ENCODE measurements around the gene TCEAL3. TPM values are rescaled to one million over a fixed set of nuclear protein-coding genes. Genes with fewer than 3 reads are reported as not detected.
"Not testable (repeated sequence)": the region's sequence is repeated elsewhere in the genome, so short reads cannot be mapped to it uniquely, and the experiment has no call there.

Gene TCEAL3
- total RNA-seq, 5 donors from 2014 or later (not counting 1 experiment from before 2014, with no cell fraction given), result 4.3 to 6.8 (median 5.8) TPM

DNA sequence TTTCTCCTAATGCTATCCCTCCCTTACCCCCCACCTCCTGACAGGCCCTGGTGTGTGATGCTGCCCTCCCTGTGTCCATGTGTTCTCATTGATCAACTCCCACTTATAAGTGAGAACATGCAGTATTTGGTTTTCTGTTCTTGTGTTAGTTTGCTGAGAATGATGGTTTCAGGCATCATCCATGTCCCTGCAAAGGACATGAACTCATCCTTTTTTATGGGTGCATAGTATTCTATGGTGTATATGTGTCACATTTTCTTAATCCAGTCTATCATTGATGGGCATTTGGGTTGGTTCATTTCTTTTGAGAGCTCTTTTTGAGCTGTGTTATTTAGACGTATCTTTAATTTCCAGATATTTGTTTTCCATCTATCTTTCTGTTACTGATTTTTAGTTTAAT lies 15.5 kb upstream of the TCEAL3 start:
- H3K27ac Mint-ChIP-seq; POLR2A ChIA-PET; H3K27me3 ChIP-seq (replicated peaks in 1 of 2; ENCODE audit: control insufficient read depth in 2 of 2, extremely low read depth in 1 of 2, insufficient read depth in 2 of 2, low read length in 1 of 2); H3K4me1 Mint-ChIP-seq; DNase-seq; H3K36me3 ChIP-seq (ENCODE audit: control insufficient read depth in 2 of 2, extremely low read depth in 1 of 2, insufficient read depth in 1 of 2, low read length in 1 of 2); ATAC-seq (replicated peaks in 1 of 4); H3K9me3 Mint-ChIP-seq; H3K36me3 Mint-ChIP-seq; H3K4me3 ChIP-seq (ENCODE audit: control insufficient read depth in 1 of 2, extremely low read depth in 1 of 2, low read length in 1 of 2); H3K9me3 ChIP-seq; H3K4me1 ChIP-seq (ENCODE audit: control insufficient read depth in 1 of 2, extremely low read depth in 1 of 2, insufficient read depth in 2 of 2, low read length in 2 of 2); H3K4me3 Mint-ChIP-seq; CTCF ChIA-PET; H3K27ac ChIP-seq (ENCODE audit: low read length): not testable (repeated sequence)
- WGBS (ENCODE audit: insufficient coverage), result no CpG with 5 or more reads among the region's 1 CpG
- peaks cover 0 to 12% of the 10 kb centered on the region in 2 donors for H3K27me3 Mint-ChIP-seq

DNA sequence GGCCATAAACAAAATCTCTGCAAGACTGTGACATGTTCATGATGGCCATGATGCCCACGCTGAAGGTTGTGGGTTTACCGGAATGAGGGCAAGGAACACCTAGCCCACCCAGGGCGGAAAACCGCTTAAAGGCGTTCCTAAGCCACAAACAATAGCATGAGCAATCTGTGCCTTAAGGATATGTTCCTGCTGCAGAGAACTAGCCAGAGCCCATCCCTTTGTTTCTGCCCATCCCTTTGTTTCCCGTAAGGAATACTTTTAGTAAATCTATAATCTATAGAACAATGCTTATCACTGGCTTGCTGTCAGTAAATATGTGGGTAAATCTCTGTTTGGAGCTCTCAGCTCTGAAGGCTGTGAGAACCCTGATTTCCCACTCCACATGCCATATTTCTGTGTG lies 12.6 kb upstream of the TCEAL3 start:
- H3K27me3 Mint-ChIP-seq, result peaks cover 0 to 12% of the 10 kb centered on the region in 2 donors
- H3K9me3 Mint-ChIP-seq; DNase-seq; H3K27ac ChIP-seq (ENCODE audit: low read length); H3K4me1 ChIP-seq (ENCODE audit: control insufficient read depth in 1 of 2, extremely low read depth in 1 of 2, insufficient read depth in 2 of 2, low read length in 2 of 2); POLR2A ChIA-PET; H3K36me3 Mint-ChIP-seq; CTCF ChIA-PET; H3K9me3 ChIP-seq; H3K36me3 ChIP-seq (ENCODE audit: control insufficient read depth in 2 of 2, extremely low read depth in 1 of 2, insufficient read depth in 1 of 2, low read length in 1 of 2); H3K27ac Mint-ChIP-seq; H3K27me3 ChIP-seq (replicated peaks in 1 of 2; ENCODE audit: control insufficient read depth in 2 of 2, extremely low read depth in 1 of 2, insufficient read depth in 2 of 2, low read length in 1 of 2); H3K4me3 ChIP-seq (ENCODE audit: control insufficient read depth in 1 of 2, extremely low read depth in 1 of 2, low read length in 1 of 2); ATAC-seq (replicated peaks in 1 of 4); H3K4me3 Mint-ChIP-seq; H3K4me1 Mint-ChIP-seq: not testable (repeated sequence)
- no CpG with 5 or more reads among the region's 6 CpGs for WGBS (ENCODE audit: insufficient coverage)

DNA sequence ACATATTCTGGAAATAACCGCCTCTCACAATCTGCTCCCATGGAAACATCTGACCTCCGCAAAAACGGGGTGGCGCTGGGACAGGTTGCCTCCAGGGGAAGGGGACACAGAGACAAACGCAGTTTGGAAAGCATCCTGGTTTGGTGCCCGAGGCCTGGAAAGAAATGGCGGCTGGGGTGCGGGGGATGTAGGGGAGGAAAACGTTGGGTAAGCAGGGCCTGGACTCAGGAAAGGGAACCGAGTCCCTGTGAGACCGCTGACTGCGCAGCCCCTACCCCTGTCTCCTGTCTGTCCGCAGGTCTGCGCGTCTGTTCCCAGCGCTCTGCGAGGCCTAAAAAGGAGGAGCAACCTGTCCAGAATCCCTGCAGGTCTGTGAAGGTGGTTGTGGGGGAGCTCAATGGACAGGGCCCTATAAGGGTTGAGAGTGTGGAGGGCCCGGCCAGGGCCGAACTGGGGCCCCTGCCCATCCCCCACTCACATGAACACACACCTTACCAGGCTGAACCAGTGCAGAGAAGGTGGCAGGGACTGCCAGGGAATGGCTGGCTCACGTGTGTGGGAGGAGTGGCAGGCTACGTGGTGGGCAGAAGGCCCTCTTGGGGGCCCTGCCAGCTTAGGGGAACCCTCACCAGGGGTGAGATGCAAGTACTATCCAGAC lies 672 bp downstream of the TCEAL3 start:
- DNase-seq (peak in 1 of 35 experiments; percentile 8), ATAC-seq (replicated peaks in 1 of 4) (peak in 2 of 4 experiments; percentile 7 to 24)
- peak overlapping the region; percentile 80 for H3K27ac ChIP-seq (ENCODE audit: low read length)
- Mint-ChIP-seq H3K36me3 (no peaks in the 10 kb centered on the region), H3K27ac (peak overlapping the region in 1 of 2 donors; percentile 72), H3K27me3 (peaks cover 3 to 24% of the 10 kb centered on the region in 2 donors), H3K4me3 (peak overlapping the region; percentile 70 to 82 (median 81)), H3K9me3 (no peaks in the 10 kb centered on the region), H3K4me1 (peaks cover 0 to 9% (median 9%) of the 10 kb centered on the region in 3 donors)
- no peaks in the 10 kb centered on the region for H3K27me3 ChIP-seq (replicated peaks in 1 of 2; ENCODE audit: control insufficient read depth in 2 of 2, extremely low read depth in 1 of 2, insufficient read depth in 2 of 2, low read length in 1 of 2)
- H3K4me1 ChIP-seq (ENCODE audit: control insufficient read depth in 1 of 2, extremely low read depth in 1 of 2, insufficient read depth in 2 of 2, low read length in 2 of 2), result peaks cover 0 to 10% of the 10 kb centered on the region in 2 experiments
- WGBS (ENCODE audit: insufficient coverage), result 27% methylated on average over 3 of the region's 21 CpGs
- ChIA-PET POLR2A (interaction anchor here in 1 of 2 donors (0.5 kb wide), 1 partner anchor 60 kb away, joined by 3 read pairs; no protein-coding TSS in a partner anchor), CTCF (no interaction called here)
- no peaks in the 10 kb centered on the region for H3K36me3 ChIP-seq (ENCODE audit: control insufficient read depth in 2 of 2, extremely low read depth in 1 of 2, insufficient read depth in 1 of 2, low read length in 1 of 2)
- H3K9me3 ChIP-seq, result no peaks in the 10 kb centered on the region
- peak overlapping the region; percentile 49 to 78 for H3K4me3 ChIP-seq (ENCODE audit: control insufficient read depth in 1 of 2, extremely low read depth in 1 of 2, low read length in 1 of 2)

DNA sequence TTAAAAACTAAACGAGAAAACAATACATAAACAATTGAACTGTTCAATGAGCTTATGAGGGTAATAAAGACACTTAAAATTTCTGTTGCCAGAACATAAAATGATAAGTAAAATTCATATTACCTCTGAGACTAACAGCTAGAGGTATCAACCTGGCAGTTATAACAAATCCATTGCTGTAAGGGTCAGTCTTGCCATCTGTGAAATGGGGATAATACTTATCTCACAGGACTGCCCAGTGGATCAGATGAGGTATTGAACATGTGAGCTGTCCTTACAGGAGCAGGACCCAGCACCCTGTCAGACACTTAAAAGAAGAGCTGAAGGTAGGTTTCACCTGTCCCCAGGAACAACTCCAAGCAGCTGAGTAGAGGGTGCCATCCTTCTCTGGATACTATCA lies 2.5 kb downstream of the TCEAL3 start:
- Mint-ChIP-seq H3K27ac (peak overlapping the region in 1 of 2 donors; percentile 46), H3K4me1 (peaks cover 0 to 9% (median 9%) of the 10 kb centered on the region in 3 donors), H3K36me3 (no peaks in the 10 kb centered on the region), H3K9me3 (no peaks in the 10 kb centered on the region), H3K27me3 (peaks cover 3 to 27% of the 10 kb centered on the region in 2 donors), H3K4me3 (no peak overlapping the region)
- H3K36me3 ChIP-seq (ENCODE audit: control insufficient read depth in 2 of 2, extremely low read depth in 1 of 2, insufficient read depth in 1 of 2, low read length in 1 of 2), result no peaks in the 10 kb centered on the region
- DNase-seq (no peak), ATAC-seq (replicated peaks in 1 of 4) (no peak)
- POLR2A ChIA-PET, result no interaction called here
- WGBS (ENCODE audit: insufficient coverage), result no CpG with 5 or more reads among the region's 1 CpG
- H3K27me3 ChIP-seq (replicated peaks in 1 of 2; ENCODE audit: control insufficient read depth in 2 of 2, extremely low read depth in 1 of 2, insufficient read depth in 2 of 2, low read length in 1 of 2), result no peaks in the 10 kb centered on the region
- peaks cover 0 to 10% of the 10 kb centered on the region in 2 experiments for H3K4me1 ChIP-seq (ENCODE audit: control insufficient read depth in 1 of 2, extremely low read depth in 1 of 2, insufficient read depth in 2 of 2, low read length in 2 of 2)
- CTCF ChIA-PET, result no interaction called here
- H3K9me3 ChIP-seq, result no peaks in the 10 kb centered on the region
- no peak overlapping the region for H3K4me3 ChIP-seq (ENCODE audit: control insufficient read depth in 1 of 2, extremely low read depth in 1 of 2, low read length in 1 of 2)
- H3K27ac ChIP-seq (ENCODE audit: low read length), result no peak overlapping the region

DNA sequence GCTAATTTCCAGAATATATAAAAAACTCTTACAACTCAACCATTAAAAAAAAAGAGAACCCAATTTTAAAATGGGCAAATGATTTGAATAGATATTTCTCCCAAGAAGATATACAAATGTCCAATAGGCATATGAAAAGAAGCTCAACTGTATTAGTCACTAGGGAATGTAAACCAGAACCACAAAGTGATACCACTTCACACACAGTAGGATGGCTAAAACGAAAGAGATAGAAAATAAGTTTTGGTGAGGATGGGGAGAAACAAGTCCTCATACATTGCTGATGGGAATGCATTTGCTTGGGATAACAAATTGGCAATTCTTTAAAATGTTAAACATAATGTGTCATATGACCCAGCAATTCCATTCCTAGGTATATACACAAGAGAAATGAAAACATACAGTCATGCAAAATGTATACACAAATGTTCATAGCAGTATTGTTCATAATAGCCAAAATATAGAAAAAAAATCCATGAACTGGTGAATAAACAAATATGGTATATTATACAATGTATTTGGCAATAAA lies 5.7 kb downstream of the TCEAL3 start:
- Histone ChIP-seq H3K27me3 (replicated peaks in 1 of 2; ENCODE audit: control insufficient read depth in 2 of 2, extremely low read depth in 1 of 2, insufficient read depth in 2 of 2, low read length in 1 of 2) (no peaks in the 10 kb centered on the region), H3K36me3 (ENCODE audit: control insufficient read depth in 2 of 2, extremely low read depth in 1 of 2, insufficient read depth in 1 of 2, low read length in 1 of 2) (no peaks in the 10 kb centered on the region), H3K4me3 (ENCODE audit: control insufficient read depth in 1 of 2, extremely low read depth in 1 of 2, low read length in 1 of 2) (no peak overlapping the region), H3K27ac (ENCODE audit: low read length) (no peak overlapping the region), H3K4me1 (ENCODE audit: control insufficient read depth in 1 of 2, extremely low read depth in 1 of 2, insufficient read depth in 2 of 2, low read length in 2 of 2) (peaks cover 0 to 4% of the 10 kb centered on the region in 2 experiments), H3K9me3 (no peaks in the 10 kb centered on the region)
- Mint-ChIP-seq H3K27ac (no peak overlapping the region), H3K36me3 (no peaks in the 10 kb centered on the region), H3K9me3 (no peaks in the 10 kb centered on the region), H3K27me3 (peaks cover 0 to 9% of the 10 kb centered on the region in 2 donors), H3K4me3 (no peak overlapping the region), H3K4me1 (peaks cover 0 to 4% (median 1%) of the 10 kb centered on the region in 3 donors)
- POLR2A ChIA-PET, result no interaction called here
- CTCF ChIA-PET, result no interaction called here
- ATAC-seq (replicated peaks in 1 of 4), result no peak
- no CpG with 5 or more reads among the region's 1 CpG for WGBS (ENCODE audit: insufficient coverage)
- DNase-seq, result no peak

DNA sequence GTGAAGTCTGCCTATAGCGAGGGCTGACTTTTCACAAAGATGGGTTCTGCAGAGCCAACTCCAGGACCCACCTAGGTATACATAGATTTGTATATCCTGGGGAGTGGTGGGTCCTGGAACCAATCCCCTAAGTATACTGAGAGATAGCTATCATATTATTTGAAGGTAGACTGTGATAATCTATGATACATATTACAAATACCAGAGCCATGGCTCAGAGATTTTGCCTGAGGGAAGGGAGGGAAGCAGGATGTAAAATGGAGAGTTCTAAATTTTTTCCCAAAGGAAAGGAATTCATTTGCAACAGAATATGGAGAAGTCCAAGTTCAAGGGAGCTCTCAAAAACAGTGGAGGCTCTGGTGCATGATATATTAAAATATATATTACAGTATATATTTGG lies 7.2 kb downstream of the TCEAL3 start:
- no peak overlapping the region for H3K4me3 Mint-ChIP-seq

More for the DNA sequence above, 7.2 kb downstream of the TCEAL3 start:
- no CpG with 5 or more reads among the region's 1 CpG for WGBS (ENCODE audit: insufficient coverage)
- H3K36me3 Mint-ChIP-seq, result no peaks in the 10 kb centered on the region
- H3K27ac Mint-ChIP-seq, result no peak overlapping the region
- no peak overlapping the region for H3K27ac ChIP-seq (ENCODE audit: low read length)
- no peak for DNase-seq
- H3K27me3 Mint-ChIP-seq, result peaks cover 0 to 4% of the 10 kb centered on the region in 2 donors
- no peaks in the 10 kb centered on the region for H3K4me1 Mint-ChIP-seq
- H3K4me1 ChIP-seq (ENCODE audit: control insufficient read depth in 1 of 2, extremely low read depth in 1 of 2, insufficient read depth in 2 of 2, low read length in 2 of 2), result no peaks in the 10 kb centered on the region
- CTCF ChIA-PET, result interaction anchor here (0.5 to 0.6 kb wide), 2 partner anchors 73 to 523 kb away, joined by 3 to 4 read pairs; no protein-coding TSS in a partner anchor
- POLR2A ChIA-PET, result no interaction called here
- H3K9me3 ChIP-seq, result no peaks in the 10 kb centered on the region
- no peak for ATAC-seq (replicated peaks in 1 of 4)
- no peaks in the 10 kb centered on the region for H3K27me3 ChIP-seq (replicated peaks in 1 of 2; ENCODE audit: control insufficient read depth in 2 of 2, extremely low read depth in 1 of 2, insufficient read depth in 2 of 2, low read length in 1 of 2)
- no peaks in the 10 kb centered on the region for H3K36me3 ChIP-seq (ENCODE audit: control insufficient read depth in 2 of 2, extremely low read depth in 1 of 2, insufficient read depth in 1 of 2, low read length in 1 of 2)
- no peak overlapping the region for H3K4me3 ChIP-seq (ENCODE audit: control insufficient read depth in 1 of 2, extremely low read depth in 1 of 2, low read length in 1 of 2)
- no peaks in the 10 kb centered on the region for H3K9me3 Mint-ChIP-seq
